C1 segment of cervical spinal cord (tissue), 14 donors: ENCODE measurements around the gene KAT6B.
A peak's percentile ranks its signal among the peaks of the same experiment; 100 is the strongest.

Experiments
- DNase-seq, 14 donors: peaks; one replicate each; lab custom pipeline; 2025; lab: John Stamatoyannopoulos, UW

The KAT6B gene

DNA sequence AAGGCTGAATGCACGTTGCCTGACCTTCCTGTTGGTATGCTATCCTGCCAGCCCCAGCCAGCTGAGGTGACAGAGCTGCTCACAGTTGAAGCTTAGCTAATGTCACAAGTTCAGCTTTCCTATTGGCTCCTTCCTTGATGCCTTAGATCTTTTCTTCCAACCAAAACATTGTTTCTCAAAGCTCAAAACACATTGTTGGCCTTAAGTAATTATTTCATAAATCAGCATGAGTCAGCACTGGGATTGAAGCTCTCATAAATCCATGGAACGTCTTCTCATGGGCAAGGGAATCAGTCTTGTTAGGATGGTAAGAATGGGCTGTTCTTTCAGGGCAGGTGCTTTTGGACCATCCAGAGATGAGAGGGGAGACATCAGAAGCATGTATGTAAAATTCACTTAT, 157.0 kb downstream of the KAT6B start:
- no peak for DNase-seq

DNA sequence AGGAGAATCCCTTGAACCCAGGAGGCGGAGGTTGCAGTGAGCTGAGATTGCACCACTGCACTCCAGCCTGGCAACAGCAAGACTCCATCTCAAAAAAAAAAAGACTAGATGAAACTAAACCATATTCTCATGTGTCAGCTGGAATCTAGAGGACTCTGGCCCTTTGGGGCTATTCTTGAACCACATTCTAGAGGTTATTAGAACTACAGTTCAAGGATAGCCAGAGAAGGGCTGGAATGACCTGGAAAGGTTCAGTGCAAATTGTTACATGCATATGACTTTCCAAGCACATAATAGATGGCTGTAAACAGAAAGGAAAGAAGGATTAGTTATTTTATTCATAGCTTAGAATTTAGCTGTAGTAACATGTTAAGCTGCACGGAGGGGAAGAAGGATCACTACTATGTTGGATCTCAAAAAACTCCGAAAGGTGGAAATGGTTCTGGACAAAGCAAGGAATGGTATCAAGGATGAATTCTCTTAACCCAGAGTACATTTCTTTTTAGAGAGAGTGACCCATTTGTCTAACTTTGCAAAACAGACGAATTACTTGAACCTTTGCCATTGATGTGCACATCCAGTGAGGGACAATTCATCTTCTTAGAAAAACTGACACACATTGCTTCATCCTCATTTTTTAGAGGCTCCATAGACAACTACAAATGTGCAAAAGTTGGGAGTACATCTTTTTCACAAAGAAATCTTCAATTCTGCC, 161.1 kb downstream of the KAT6B start:
- no peak for DNase-seq

DNA sequence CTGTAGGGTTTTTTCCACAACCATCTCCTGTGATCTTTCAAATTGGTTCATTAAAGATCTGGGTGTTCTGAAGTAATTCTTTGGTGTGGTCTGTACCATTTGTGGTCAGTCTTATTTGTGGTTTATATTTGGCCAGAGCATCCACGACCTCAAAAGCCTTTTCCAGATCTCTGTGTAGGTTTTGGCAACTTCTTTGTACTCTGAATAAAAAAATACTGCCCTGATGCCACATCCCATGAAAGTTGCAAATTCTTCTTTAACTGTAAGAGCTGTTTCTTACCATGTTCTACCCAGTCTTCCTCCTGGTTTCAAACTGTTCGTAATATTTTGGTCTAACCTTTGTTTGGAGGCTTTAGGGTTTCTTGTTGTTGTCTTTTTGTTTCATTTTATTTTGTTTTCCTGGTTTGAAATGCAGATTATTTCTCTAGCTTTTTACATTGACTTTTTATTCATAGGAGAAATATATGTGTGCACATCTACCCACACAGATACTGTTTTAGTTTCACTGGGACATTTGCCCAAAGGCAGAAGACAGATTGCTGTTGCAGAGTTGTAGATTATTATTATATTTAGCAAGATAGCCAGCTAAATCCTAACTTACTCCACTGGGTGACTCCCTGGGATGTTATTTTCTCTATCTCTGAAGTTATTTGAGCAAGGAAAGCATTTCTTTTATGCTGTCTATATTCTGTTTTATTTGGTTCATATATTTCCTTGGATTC, 161.8 kb downstream of the KAT6B start:
- DNase-seq = no peak

DNA sequence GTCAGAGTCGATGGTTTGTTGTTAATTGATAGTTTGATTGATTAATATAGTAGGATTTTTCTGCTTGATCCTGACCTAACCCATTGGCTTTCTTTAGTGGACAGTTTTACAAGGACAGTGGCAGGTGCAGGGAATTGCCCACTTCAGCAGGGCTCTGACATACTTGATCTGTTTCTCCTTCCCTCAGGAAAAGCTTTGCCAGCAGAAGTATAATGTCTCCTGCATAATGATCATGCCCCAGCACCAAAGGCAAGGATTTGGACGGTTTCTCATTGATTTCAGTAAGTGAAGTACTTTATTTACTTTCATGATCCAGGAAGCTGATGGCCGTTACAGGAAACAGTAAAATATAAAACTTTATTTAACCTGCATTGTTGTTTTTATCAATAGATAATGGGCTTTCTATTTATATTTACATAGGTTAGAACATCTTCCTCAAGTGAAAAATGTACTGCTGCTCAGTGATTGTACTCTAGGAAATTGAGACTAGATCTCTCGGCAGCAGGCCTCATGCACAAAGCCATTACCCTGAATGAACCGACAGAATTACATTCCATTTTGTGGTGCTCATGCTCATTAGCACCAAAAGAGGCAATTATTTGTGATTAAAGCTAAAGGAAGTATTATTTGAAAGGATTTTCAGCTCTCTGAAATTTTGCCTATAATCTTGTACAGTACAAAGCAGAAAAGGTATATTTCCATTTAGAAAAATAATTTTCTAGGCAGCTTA, 162.6 kb downstream of the KAT6B start:
- no peak for DNase-seq

DNA sequence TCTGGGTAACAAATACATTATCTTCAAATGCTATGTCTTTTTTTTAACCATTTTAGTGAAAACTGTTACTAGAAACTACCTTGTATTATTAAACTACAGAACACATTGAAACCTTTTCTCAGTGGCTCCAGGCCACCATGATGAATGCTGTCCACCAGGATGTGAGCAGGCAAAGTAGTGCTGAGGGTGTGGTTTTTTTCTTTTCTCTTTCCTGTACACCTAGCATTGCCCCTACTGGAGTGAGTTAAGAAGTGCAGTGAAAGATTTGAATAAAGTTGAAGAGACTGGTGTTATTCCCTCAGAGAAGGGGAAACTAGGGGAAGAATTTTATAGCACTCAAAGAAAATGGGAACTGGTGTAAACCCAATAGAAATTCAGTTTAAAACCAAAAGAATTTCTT, 165.0 kb downstream of the KAT6B start:
- DNase-seq = no peak

DNA sequence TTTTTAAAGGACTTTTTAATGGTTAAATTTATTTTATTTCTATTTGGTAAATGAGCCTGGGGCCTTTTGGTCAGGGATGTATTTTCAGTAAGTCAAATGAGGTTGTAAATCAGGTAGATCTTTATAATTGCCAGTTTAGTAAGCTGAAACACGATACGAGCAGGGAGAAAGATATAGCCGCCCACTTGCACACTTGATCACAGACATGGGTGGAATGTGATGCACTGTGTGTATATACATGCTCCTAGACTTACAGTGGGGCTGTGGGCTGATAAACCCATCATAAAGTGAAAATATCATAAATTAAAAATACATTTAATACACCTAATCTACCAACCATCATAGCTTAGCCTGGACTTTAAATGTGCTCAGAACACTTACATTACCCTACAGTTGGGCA, 165.7 kb downstream of the KAT6B start:
- no peak for DNase-seq

DNA sequence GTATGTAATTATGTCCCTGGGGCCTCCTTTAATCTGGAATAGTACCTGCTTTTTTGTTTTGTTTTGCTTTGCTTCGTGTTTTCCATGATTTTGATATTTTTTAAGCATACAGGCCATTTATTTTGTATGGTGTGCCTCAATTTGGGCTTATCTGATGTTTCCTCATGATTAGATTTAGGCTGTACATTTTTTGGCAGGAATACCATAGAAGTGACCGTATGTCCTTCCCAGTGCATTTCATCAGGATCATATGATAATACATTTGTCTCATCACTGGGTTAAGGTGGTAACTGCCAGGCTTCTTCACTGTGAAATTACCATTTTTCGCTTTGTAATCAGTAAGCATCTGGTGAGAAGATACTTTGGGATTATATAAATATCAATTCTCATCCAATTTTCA, 167.2 kb downstream of the KAT6B start:
- no peak for DNase-seq

DNA sequence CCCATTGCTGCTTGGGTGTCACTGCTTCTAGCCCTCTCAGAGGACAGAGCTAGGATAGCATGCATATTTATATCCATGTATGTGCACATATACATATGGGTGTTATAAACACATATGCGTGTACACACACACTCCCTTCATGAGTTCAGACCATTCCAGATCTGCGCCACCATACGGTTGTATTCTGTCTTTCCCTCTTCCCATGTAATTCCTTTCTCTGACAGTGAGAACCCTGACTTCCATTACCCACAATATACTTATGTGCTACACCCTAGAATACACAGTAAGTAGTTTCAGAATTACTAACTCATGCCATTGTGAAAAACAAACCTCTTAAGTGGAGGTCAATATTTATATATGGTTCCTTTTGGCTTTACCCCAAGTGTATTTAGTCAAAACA, 168.5 kb downstream of the KAT6B start:
- DNase-seq = no peak

DNA sequence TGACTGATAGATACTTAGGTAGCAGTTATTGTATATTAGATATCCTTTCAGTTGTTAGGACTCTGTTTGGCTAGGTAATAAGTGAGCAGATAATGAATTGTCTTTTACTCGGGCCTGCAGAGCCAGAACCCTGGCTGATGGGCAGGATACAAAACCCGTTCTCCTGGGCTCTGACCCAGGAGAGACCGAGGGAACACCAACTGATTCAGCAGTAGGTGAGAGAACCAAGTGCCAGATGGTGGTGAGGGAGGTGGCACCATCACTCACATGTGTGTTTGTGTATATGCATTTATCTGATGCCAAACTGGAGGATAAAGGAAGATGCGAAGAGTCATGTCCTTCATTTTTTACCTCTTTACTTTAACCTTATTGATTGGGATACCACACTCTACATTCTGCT, 169.4 kb downstream of the KAT6B start:
- peak in 1 of 14 donors; percentile 81 for DNase-seq

DNA sequence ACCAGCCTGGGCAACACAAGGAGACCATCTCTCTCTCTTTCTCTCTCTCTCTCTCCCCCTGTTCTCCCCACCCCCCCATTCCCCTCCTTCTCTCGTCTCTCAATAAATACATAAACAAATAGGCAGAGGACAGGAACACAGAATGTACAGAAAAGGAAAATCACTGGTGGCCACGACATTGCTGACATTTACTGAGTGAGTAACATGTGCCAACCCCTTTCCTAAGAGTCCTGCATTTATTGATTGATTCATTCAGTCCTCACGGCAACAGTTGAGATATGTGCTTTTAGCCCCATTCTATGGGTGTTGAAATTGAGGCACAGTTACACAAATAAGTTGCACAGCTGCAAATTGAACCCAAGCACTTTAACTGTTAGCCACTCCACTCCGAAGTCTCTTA, 170.8 kb downstream of the KAT6B start:
- no peak for DNase-seq

DNA sequence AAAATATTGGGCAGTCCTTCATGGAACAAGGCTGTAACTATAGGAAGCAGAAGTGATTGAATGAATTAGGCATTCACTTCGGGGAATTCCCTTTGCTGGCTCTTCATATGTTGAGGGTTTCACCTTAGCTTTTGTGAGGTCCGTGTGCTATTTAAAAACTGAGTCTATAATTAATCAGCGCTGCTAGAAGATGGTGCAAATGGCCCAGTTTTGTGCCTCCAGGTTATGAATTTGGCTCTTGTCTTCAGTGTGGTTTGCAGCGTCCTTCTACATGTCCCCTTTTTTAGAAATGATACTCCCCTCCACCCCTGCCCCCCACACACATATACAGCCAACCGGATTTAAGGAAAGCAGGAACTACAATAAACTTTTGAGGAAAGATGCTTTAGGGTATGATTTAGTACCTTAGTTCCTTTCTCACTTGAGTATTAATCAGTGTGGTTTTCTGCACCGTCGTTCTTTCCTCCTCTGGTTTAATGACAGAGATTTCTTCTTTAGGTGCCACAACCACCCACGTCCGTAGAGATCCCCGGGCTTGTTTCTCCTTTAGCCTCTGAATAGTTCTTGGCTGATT, 174.4 kb downstream of the KAT6B start:
- DNase-seq = no peak

DNA sequence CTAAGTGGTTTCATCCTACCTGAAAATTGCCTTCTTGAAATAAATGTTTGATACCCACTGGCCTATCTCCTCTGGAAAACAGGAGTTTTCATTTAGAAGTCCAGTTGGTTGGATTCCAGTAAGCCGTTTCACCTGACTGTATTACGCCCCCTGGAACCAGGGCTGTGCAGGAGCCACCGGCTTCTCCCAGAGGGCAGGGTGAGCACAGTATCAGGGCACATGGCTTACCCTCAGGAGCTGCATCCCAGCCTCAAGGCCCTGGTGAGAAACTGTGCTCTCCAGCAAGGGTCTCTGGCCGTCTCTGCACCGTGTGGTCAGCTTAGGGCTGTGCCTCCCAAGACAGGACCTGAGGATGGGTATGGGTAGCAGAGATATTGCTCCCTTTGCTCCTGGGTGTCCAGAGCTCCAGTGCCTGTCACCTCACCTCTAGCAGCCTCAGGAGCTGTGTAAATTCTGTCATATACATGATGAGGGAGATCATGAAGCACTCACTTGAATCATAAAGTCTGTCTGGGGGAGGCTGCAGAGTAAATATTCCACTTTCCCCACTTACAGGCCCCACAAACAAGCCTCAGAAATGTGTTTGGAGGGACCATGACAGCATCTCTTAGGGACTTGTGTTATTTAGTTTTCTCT, 175.4 kb downstream of the KAT6B start:
- DNase-seq = no peak

DNA sequence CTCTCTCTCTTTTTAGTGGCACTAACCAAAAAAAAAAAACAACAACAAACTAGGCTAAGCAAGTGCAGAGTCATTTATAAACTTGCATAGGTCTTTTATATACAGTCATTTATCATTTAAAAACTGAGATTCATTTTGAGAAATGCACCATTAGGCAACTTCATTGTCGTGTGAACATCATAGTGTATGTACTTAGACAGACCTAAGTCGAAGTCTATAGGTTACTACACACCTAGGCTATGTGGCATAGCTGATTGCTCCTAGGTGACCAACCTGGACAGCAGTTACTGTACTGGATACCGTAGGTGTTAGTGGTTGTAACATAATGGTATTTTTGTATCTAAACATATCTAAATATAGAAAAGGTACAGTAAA, 175.9 kb downstream of the KAT6B start:
- DNase-seq = no peak

DNA sequence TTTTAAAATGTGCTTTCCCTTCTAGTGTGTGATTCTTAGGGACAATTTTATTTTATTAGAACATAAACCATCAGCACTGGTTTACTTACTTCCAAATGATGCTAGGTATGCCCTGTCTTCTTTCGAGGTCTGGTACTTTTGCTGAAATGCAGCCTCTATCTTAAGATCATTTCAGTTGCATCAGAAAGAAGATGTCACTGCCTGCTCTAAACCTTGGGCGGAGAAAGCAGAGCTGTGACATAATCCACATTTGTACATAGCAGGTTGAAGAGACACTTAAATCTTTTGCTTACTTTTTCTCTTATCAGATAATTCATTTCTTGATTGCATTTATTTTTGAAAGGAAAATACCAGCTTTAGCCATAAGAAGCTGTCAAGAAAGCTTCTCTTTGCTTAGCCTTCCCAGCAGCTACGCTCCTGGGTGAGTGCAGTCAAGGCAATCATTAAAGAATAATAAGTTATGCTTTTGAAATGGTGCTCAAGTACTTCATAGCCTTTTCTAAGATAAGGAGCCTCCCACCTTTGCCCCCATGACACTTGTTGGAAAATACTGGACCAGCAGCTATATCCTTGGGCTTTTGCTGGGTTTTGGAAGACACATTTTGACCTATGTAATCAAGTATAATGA, 176.7 kb downstream of the KAT6B start:
- DNase-seq = no peak

DNA sequence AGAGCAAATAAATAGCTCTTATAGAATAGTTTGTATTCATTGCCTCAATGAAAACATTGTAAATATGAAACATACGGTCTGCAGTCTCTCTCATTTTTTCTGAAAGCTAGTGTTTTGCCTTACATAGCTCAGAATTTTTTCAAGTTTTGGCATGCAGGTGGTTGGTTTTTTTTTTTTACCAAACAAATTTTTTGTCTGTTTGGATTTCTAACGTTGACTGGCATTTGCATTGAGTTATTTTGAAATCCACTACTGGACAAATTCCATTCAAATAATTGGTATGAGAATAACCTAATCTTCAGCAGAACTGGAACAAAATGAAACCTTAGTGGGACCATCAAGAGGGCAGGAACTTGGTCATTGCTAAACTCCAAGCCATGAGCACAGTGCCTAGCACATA, 177.5 kb downstream of the KAT6B start:
- no peak for DNase-seq

DNA sequence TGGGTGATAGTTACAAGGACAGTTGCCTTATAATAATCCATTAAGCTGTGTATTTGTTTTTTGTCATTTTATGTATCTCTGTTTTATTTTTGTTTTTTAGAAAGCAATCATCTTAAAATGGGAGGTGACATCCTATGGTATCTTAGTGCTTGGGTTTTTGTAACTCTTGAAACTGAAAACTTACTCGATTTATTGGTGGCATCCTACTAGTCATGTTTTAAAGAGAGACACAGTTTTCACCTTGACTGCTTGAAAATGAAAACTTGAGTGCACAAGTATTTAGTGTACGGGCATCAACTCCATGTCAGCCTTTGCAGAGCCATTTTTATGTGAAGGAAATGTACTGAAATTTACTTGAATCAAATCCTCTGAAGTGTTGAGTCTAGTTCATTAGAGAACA, 181.2 kb downstream of the KAT6B start:
- no peak for DNase-seq

DNA sequence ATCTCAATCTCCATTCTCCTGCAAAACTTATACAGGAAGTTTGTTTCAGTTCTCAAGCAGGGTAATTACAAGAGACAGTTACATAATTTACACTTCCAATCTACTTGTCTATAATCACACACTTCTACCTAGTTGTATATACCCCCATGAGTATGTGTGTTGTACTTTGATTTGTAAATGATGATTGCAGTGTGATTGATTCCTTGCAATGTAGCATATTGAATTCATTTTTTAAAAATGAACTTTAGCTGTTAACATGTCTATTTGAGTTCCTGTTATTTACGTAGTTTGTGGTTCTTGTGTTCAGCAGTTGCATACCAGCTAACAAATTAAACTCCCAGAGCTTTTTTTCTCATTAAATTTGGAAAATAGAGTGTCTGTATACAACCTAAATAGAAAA, 182.6 kb downstream of the KAT6B start:
- no peak for DNase-seq

DNA sequence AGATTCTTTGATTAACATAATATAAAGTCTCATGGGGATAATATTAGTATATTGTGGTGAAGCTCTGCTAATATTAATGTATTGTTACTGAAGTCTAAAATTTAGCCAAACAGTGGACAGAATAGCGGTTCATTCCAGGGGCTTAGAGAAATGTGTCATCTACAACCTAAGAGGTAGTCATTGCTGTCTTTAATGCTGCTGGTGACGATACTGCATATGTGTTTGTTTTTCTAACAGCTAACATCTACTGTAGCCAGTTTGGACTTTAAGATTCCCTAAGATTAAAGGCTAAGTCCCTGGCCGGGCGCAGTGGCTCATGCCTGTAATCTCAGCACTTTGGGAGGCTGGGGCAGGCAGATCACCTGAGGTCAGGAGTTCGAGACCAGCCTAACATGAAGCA, 183.0 kb downstream of the KAT6B start:
- no peak for DNase-seq

DNA sequence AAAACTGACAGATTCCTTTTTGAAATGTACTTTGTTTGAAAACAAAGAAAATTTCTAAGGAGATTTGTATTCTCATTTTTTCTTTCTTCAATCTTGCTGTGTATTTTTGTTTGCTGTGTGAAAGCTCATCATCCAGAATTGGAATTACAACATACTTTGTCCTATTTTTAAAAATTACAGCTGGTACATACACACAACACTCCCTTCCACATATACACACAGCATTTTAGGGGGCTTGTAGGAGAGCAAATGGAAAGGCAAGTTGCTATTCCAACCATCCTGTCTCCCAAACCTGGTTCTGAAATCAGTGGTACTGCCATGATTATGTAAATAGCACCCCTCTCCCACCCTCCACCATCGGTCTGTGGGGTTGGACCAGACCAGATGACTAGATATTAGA, 184.0 kb downstream of the KAT6B start:
- no peak for DNase-seq

DNA sequence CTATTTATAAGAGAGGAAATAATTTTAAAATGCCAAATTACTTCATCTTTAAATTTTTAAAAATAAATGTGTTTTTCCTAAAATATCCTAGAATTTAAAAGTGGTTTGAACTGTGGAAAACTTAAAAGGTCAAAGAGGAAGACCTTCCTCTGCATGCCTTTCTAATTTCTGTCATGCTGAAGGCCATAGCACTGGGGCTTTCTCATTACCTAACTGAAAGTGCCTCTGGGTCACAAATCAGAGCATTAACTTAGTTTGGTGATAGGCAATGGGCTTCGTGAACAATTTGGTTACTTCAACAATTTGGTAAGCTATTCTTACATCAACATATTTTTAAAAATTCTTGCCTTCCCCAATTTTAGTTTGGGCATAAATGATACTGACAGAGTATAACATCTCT, 184.8 kb downstream of the KAT6B start:
- no peak for DNase-seq

DNA sequence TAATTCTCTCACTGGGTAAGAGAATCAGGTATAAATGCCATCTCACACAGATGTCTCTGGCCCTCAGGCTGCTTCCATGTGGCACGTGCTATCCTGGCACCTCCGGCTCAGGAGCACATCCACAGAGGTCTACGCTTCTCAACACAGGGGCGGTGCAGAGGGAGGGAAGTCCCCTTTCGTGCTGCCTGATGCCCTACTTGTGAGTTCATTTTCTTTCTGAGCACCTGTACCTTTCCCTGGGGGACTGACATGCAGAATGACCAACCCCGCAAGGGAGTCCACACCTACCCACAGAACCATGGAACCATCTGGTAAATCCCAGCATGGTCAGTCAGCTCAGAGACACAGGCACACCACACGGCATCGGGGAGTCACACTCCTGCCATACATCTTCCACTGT, 186.1 kb downstream of the KAT6B start:
- DNase-seq = no peak

DNA sequence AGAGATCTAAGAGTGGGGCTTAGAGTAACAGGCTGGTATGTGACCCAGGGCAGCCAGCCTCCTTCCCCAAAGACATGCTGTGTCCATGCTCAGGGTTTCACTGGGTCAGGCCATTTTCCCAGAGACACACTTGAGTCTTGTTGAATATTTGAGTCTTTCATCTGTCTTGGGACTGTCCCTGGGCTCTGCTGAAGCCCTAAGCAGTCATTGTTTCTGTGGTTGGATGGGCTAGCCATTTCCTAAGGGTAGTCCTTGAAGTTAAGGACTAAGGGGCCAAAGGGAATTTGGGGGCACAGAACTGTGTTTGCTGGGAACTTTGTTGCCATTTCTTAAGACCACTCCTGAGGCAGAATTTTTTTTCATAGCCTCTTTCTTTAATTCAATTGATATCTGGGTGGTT, 186.6 kb downstream of the KAT6B start:
- DNase-seq = no peak
